Lower lobe of right lung (tissue), 2 donors: Measurements from ENCODE around the gene STK32B. TPM values are rescaled to one million over a fixed set of nuclear protein-coding genes. Genes with fewer than 3 reads are reported as not detected.

ENCODE experiments used
- ATAC-seq, 2 donors: fragments of 200-7000 bp; cut with Tn5 transposase; one replicate each; pipeline ENCODE4 v1.9.1; 2020 to 2022; ENCODE audit warnings: mild to moderate bottlenecking in 2 of 2, moderate library complexity in 2 of 2
- DNase-seq: peaks from one replicate; pipeline ENCODE4 v3.0.0-alpha.2; 2020
- H3K27ac ChIP-seq: fragments of 200-600 bp; one replicate; pipeline ENCODE4 v1.8.0; 2022
- H3K27me3 ChIP-seq: fragments of 200-600 bp; one replicate; pipeline ENCODE4 v1.8.0; 2022; ENCODE audit warnings: low read depth
- H3K36me3 ChIP-seq: fragments of 200-600 bp; one replicate; pipeline ENCODE4 v1.8.0; 2022; ENCODE audit warnings: mild to moderate bottlenecking
- H3K4me1 ChIP-seq: fragments of 200-600 bp; one replicate; pipeline ENCODE4 v1.8.0; 2022
- H3K4me3 ChIP-seq: fragments of 200-600 bp; one replicate; pipeline ENCODE4 v1.8.0; 2022; ENCODE audit warnings: mild to moderate bottlenecking
- H3K9me3 ChIP-seq: fragments of 200-600 bp; one replicate; pipeline ENCODE4 v1.8.0; 2022
- intact Hi-C: fragments of 100-400 bp; cut with DNase I; formaldehyde crosslinking; loops from one replicate; pipeline ENCODE4 v1.11.0; 2022
- total RNA-seq: library from RNA; stranded (reverse); fragmentation: NEBNext Ultra II Directional; extraction: Animal tissue kit (Norgen Biotek cat#: 25700); gene quantifications from one replicate; pipeline ENCODE4 v1.2.1, GENCODE V29; 2021
- TF ChIP-seq, protein P1 (sequence below): fragments of 200-600 bp; IDR thresholded peaks from one replicate; pipeline ENCODE4 v1.8.0; 2022; ENCODE audit warnings: antibody characterized with exemption, mild to moderate bottlenecking
- donor health status: DM: no; HTN: yes; CAD: no; lungs with severe emphysema.

Gene STK32B
- total RNA-seq, 1 donor from 2014 or later, result 1.3 TPM

DNA sequence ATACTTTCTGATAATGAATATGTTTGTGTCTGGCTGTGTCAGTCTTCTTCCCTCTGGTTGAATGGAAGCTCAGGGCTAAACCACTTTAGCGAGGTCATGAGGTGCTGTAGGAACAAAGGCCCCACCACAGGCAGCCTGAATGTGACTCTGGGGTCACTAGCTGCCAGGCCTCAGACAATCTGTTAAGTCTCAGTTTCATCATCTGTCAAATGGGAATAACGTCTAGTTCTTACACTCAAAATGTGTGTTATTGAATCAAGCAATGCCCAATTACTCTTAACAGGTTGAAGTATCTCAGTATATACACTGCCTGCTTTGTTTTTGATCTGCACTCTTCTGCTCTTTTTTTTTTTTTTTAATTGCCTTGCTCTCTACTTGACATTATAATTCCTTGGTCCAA, 148.6 kb downstream of the STK32B start:
- intact Hi-C loops, result no loop called here

GRCh38 chr4:5200513-5200912, 149.2 kb downstream of the STK32B start:
- TF ChIP-seq, protein P1, sequence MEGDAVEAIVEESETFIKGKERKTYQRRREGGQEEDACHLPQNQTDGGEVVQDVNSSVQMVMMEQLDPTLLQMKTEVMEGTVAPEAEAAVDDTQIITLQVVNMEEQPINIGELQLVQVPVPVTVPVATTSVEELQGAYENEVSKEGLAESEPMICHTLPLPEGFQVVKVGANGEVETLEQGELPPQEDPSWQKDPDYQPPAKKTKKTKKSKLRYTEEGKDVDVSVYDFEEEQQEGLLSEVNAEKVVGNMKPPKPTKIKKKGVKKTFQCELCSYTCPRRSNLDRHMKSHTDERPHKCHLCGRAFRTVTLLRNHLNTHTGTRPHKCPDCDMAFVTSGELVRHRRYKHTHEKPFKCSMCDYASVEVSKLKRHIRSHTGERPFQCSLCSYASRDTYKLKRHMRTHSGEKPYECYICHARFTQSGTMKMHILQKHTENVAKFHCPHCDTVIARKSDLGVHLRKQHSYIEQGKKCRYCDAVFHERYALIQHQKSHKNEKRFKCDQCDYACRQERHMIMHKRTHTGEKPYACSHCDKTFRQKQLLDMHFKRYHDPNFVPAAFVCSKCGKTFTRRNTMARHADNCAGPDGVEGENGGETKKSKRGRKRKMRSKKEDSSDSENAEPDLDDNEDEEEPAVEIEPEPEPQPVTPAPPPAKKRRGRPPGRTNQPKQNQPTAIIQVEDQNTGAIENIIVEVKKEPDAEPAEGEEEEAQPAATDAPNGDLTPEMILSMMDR, result no peak
- ATAC-seq, result no peak
- DNase-seq, result no peak
- Histone ChIP-seq H3K27me3 (no peaks in the 10 kb centered on the region), H3K4me1 (no peaks in the 10 kb centered on the region), H3K27ac (no peak overlapping the region), H3K9me3 (no peaks in the 10 kb centered on the region), H3K36me3 (no peaks in the 10 kb centered on the region), H3K4me3 (no peak overlapping the region)
- intact Hi-C loops, result no loop called here

More for the DNA sequence above, 148.6 kb downstream of the STK32B start:
- TF ChIP-seq, protein P1, result no peak
- H3K27me3 ChIP-seq, result no peaks in the 10 kb centered on the region
- no peaks in the 10 kb centered on the region for H3K36me3 ChIP-seq
- ATAC-seq, result no peak
- DNase-seq, result no peak
- no peak overlapping the region for H3K27ac ChIP-seq
- no peak overlapping the region for H3K4me3 ChIP-seq
- no peaks in the 10 kb centered on the region for H3K9me3 ChIP-seq
- H3K4me1 ChIP-seq, result no peaks in the 10 kb centered on the region

- Histone ChIP-seq H3K4me3 (no peak overlapping the region), H3K36me3 (no peaks in the 10 kb centered on the region), H3K27ac (no peak overlapping the region), H3K27me3 (no peaks in the 10 kb centered on the region), H3K9me3 (no peaks in the 10 kb centered on the region), H3K4me1 (no peaks in the 10 kb centered on the region)
- ATAC-seq (no peak), DNase-seq (no peak)
- intact Hi-C loops, result no loop called here
- TF ChIP-seq, protein P1, result no peak
These were observed 152.2 kb downstream of the STK32B start for GRCh38 chr4:5203309-5203992.

GRCh38 chr4:5203993-5204310, 152.7 kb downstream of the STK32B start:
- no peaks in the 10 kb centered on the region for H3K36me3 ChIP-seq
- no peak overlapping the region for H3K4me3 ChIP-seq
- TF ChIP-seq, protein P1, result no peak
- H3K9me3 ChIP-seq, result no peaks in the 10 kb centered on the region
- DNase-seq (no peak), ATAC-seq (no peak)
- no peak overlapping the region for H3K27ac ChIP-seq
- no peaks in the 10 kb centered on the region for H3K27me3 ChIP-seq
- H3K4me1 ChIP-seq, result no peaks in the 10 kb centered on the region
- intact Hi-C loops, result no loop called here

DNA sequence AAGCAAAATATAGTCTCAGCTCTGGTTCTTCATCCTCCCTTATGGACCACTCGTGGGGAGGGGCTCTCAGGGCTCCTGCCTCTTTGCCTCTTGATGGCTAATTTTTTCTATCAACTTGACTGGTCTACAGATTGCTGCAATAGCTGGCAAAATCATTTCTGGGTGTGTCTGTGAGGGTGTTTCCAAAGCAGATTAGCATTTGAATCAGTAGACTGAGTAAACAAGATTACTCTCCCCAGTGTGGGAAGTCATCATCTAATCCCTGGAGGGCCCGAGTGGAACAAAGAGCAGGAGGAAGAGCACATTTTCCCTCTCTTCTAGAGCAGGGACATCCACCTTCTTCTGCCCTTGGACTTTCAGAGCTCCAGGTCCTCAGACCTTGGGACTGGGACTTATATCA, 153.5 kb downstream of the STK32B start:
- intact Hi-C loops, result no loop called here

More for the DNA sequence above, 153.5 kb downstream of the STK32B start:
- H3K27me3 ChIP-seq, result no peaks in the 10 kb centered on the region
- no peak overlapping the region for H3K27ac ChIP-seq
- no peaks in the 10 kb centered on the region for H3K36me3 ChIP-seq
- TF ChIP-seq, protein P1, result no peak
- H3K4me3 ChIP-seq, result no peak overlapping the region
- no peaks in the 10 kb centered on the region for H3K9me3 ChIP-seq
- ATAC-seq (no peak), DNase-seq (no peak)
- no peaks in the 10 kb centered on the region for H3K4me1 ChIP-seq
